HCT116 (cell line): ENCODE results near the gene ZNF516. TPM values are rescaled to one million over a fixed set of nuclear protein-coding genes. Genes with fewer than 3 reads are reported as not detected.

Source experiments
- ATAC-seq: fragments of 200-7000 bp; cut with Tn5 transposase; 2 replicates; pipeline ENCODE4 v1.9.1; 2020; ENCODE audit warnings: mild to moderate bottlenecking, moderate library complexity
- BruUV-seq: library from RNA; stranded (reverse); fragments of 400-500 nt; replicated peaks from 2 replicates; lab custom pipeline; 2021; lab: Mats Ljungman, UMichigan
- CTCF ChIA-PET: fragments of 300-600 bp; sonication (Branson Sonifier 250); formaldehyde crosslinking; loops from one replicate; lab custom pipeline; 2021; ENCODE audit warnings: antibody characterized with exemption; lab: Charles Lee
- POLR2A ChIA-PET: fragments of 300-600, 350-600 bp; sonication (Branson Sonifier 250); formaldehyde crosslinking; loops from one replicate; lab custom pipeline; 2021; ENCODE audit warnings: antibody characterized with exemption; lab: Charles Lee
- RAD21 ChIA-PET, 2 experiments: fragments of 300-600 bp; sonication (Branson Sonifier 250); formaldehyde crosslinking; loops; one replicate each; lab custom pipeline; 2023; ENCODE audit warnings: low total read pairs in 2 of 2; ENCODE audit not compliant: uncharacterized antibody in 2 of 2, unreplicated experiment in 2 of 2, low non-redundant PET in 1 of 2; lab: Charles Lee
- DNase-seq: peaks from one replicate; pipeline ENCODE4 v3.0.0-alpha.2; 2010; ENCODE audit warnings: low read depth, low spot score
- H2AFZ ChIP-seq: fragments of 200-600 bp; shearing (Covaris generic), sonication (generic); 2 replicates; pipeline ENCODE4 v1.6.1; 2017; ENCODE audit warnings: low read depth, mixed run types, mixed read lengths, antibody characterized with exemption, low read length; ENCODE audit not compliant: poor library complexity, severe bottlenecking
- H3K27ac ChIP-seq: 2 replicates; pipeline ENCODE4 v1.5.1; 2012; ENCODE audit warnings: low read depth, low read length
- H3K27me3 ChIP-seq: fragments of 200-600 bp; sonication (generic); 2 replicates; pipeline ENCODE4 v1.6.1; 2016; ENCODE audit warnings: mixed run types, low read length, mixed read lengths; ENCODE audit not compliant: insufficient read depth
- H3K36me3 ChIP-seq, 2 experiments: fragments of 200-500 bp in 1 of 2; fragments of 200-600 bp in 1 of 2; sonication (Bioruptor generic) in 1 of 2; sonication (generic) in 1 of 2; 2 replicates each; pipeline versions ENCODE4 v1.5.1 to v1.6.1; 2014 to 2016; ENCODE audit warnings: low read length in 2 of 2, inconsistent platforms in 1 of 2, mixed read lengths in 1 of 2, mixed run types in 1 of 2; ENCODE audit not compliant: insufficient read depth in 2 of 2, control insufficient read depth in 1 of 2
- H3K4me1 ChIP-seq, 2 experiments: fragments of 200-600 bp in 1 of 2; sonication (generic) in 1 of 2; 2 replicates each; pipeline versions ENCODE4 v1.5.1 to v1.6.1; 2012 to 2017; ENCODE audit warnings: low read length in 2 of 2, inconsistent platforms in 1 of 2, mild to moderate bottlenecking in 1 of 2, mixed read lengths in 1 of 2, mixed run types in 1 of 2, moderate library complexity in 1 of 2; ENCODE audit not compliant: insufficient read depth in 2 of 2, control insufficient read depth in 1 of 2
- H3K4me2 ChIP-seq: fragments of 200-600 bp; sonication (generic); 2 replicates; pipeline ENCODE4 v1.6.1; 2017; ENCODE audit warnings: mixed run types, low read length, mixed read lengths
- H3K4me3 ChIP-seq, 2 experiments: fragments of 200-600 bp in 1 of 2; sonication (generic) in 1 of 2; replicated peaks in 1 of 2; 2 replicates each; pipeline ENCODE4 v1.5.1; 2011 to 2016; ENCODE audit warnings: low read length in 2 of 2, control low read depth in 1 of 2, low read depth in 1 of 2, mild to moderate bottlenecking in 1 of 2, mixed read lengths in 1 of 2, mixed run types in 1 of 2
- H3K79me2 ChIP-seq: fragments of 200-600 bp; sonication (generic); 2 replicates; pipeline ENCODE4 v1.6.1; 2017; ENCODE audit warnings: mild to moderate bottlenecking, mixed run types, low read length, moderate library complexity, mixed read lengths; ENCODE audit not compliant: insufficient read depth
- H3K9ac ChIP-seq: fragments of 200-600 bp; sonication (generic); 2 replicates; pipeline ENCODE4 v1.6.1; 2016; ENCODE audit warnings: low read length, mixed read lengths
- H3K9me2 ChIP-seq: fragments of 200-600 bp; sonication (generic), shearing (Covaris generic); 2 replicates; pipeline ENCODE4 v1.6.1; 2017; ENCODE audit warnings: mixed run types, mild to moderate bottlenecking, moderate library complexity; ENCODE audit not compliant: insufficient read depth
- H3K9me3 ChIP-seq, 2 experiments: fragments of 200-500 bp in 1 of 2; fragments of 200-600 bp in 1 of 2; sonication (Bioruptor generic) in 1 of 2; sonication (generic) in 1 of 2; 2 replicates each; pipeline ENCODE4 v1.6.1; 2014 to 2017; ENCODE audit warnings: low read length in 2 of 2, mixed read lengths in 2 of 2, inconsistent platforms in 1 of 2, low read depth in 1 of 2, mild to moderate bottlenecking in 1 of 2, mixed run types in 1 of 2, moderate library complexity in 1 of 2; ENCODE audit not compliant: control insufficient read depth in 1 of 2, insufficient read depth in 1 of 2
- H4K20me1 ChIP-seq: fragments of 200-600 bp; sonication (generic), shearing (Covaris generic); 2 replicates; pipeline ENCODE4 v1.6.1; 2017; ENCODE audit warnings: mixed run types, mild to moderate bottlenecking, moderate library complexity; ENCODE audit not compliant: insufficient read depth
- intact Hi-C: fragments of 100-400 bp; cut with micrococcal nuclease; formaldehyde crosslinking; loops from 2 replicates; pipeline ENCODE4 v1.10.0; 2022
- total RNA-seq: library from RNA; stranded (reverse); gene quantifications from one replicate; pipeline ENCODE4 v1.2.1, GENCODE V29; 2021; ENCODE audit not compliant: unreplicated experiment
- TF ChIP-seq, protein P1 (sequence below): IDR thresholded peaks from 2 replicates; pipeline ENCODE4 v1.6.1; 2012; ENCODE audit warnings: low read depth

ZNF516 gene
- total RNA-seq, 1 experiment from 2014 or later: 32.0 TPM

DNA sequence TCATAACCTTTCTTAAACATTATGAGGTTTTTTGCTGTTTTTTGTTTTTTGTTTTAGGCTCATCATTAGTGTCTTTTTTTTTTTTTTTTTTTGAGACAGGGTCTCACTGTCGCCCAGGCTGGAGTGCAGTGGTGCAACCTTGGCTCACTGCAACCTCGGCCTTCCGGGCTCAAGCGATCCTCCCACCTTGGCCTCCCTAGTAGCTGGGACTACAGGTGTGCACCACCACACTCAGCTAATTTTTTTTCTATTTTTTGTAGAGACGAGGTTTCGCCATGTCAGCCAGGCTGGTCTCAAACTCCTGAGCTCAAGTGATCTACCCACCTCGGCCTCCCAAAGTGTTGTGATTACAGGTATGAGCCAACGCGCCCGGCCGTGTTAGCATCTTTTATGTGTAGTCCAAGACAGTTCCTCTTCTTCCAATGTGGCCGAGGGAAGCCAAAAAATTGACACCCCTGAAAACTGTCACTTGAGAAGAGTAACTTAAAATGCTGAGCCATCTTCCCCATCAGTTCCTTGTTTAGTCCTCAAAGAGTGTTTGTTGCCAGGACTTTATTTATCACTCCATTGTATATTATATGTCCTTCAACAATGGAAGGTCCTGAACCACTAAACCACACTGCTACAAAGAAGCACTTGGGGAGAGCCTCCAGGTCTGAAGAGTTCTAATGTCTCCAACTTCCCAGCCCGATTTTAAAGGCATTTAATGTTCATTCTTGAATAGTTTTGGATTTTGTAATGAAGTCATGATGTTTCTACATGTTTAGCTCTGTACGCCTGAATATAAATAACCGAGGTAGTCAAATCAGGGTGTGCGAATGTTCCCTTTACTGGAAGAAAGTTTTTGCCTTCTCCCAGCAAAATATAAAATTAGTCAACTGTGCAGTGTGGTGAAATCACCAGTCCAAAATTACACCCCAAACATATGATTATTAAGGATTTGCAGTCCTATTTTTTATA, 26.4 kb downstream of the ZNF516 start:
- no peaks in the 10 kb centered on the region for H3K9me2 ChIP-seq
- TF ChIP-seq, protein P1, sequence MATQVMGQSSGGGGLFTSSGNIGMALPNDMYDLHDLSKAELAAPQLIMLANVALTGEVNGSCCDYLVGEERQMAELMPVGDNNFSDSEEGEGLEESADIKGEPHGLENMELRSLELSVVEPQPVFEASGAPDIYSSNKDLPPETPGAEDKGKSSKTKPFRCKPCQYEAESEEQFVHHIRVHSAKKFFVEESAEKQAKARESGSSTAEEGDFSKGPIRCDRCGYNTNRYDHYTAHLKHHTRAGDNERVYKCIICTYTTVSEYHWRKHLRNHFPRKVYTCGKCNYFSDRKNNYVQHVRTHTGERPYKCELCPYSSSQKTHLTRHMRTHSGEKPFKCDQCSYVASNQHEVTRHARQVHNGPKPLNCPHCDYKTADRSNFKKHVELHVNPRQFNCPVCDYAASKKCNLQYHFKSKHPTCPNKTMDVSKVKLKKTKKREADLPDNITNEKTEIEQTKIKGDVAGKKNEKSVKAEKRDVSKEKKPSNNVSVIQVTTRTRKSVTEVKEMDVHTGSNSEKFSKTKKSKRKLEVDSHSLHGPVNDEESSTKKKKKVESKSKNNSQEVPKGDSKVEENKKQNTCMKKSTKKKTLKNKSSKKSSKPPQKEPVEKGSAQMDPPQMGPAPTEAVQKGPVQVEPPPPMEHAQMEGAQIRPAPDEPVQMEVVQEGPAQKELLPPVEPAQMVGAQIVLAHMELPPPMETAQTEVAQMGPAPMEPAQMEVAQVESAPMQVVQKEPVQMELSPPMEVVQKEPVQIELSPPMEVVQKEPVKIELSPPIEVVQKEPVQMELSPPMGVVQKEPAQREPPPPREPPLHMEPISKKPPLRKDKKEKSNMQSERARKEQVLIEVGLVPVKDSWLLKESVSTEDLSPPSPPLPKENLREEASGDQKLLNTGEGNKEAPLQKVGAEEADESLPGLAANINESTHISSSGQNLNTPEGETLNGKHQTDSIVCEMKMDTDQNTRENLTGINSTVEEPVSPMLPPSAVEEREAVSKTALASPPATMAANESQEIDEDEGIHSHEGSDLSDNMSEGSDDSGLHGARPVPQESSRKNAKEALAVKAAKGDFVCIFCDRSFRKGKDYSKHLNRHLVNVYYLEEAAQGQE: no peak
- BruUV-seq: no TSS peak
- H3K27me3 ChIP-seq: no peaks in the 10 kb centered on the region
- ATAC-seq: no peak
- no peak overlapping the region for H3K4me3 ChIP-seq
- ChIA-PET CTCF (no interaction called here), RAD21 (no interaction called here), POLR2A (no interaction called here)
- no peaks in the 10 kb centered on the region for H3K4me1 ChIP-seq
- H4K20me1 ChIP-seq: no peaks in the 10 kb centered on the region
- no peak for DNase-seq
- intact Hi-C loops: no loop called here
- H2AFZ ChIP-seq: no peak overlapping the region
- H3K36me3 ChIP-seq: no peaks in the 10 kb centered on the region
- H3K9me3 ChIP-seq: no peaks in the 10 kb centered on the region
- no peak overlapping the region for H3K4me2 ChIP-seq
- H3K9ac ChIP-seq: no peak overlapping the region
- peaks cover 27% of the 10 kb centered on the region for H3K79me2 ChIP-seq
- H3K27ac ChIP-seq: no peak overlapping the region
